ENCODE results near the gene ANP32E. TPM values are rescaled to one million over a fixed set of nuclear protein-coding genes. Genes with fewer than 3 reads are reported as not detected.
"Not testable (repeated sequence)": the region's sequence is repeated elsewhere in the genome, so short reads cannot be mapped to it uniquely, and the experiment has no call there.

The ANP32E gene
- total and polyA plus RNA-seq, 7 experiments from 2014 or later: 35.6 to 156 (median 44.8) TPM

GRCh38 chr1:150186438-150186788 is 49.5 kb downstream of the ANP32E start:
- H3K4me1 ChIP-seq (ENCODE audit: control insufficient read depth in 2 of 2, insufficient read depth in 2 of 2, low read length in 2 of 2); H3K4me3 ChIP-seq (ENCODE audit: low read length); H3K36me3 ChIP-seq (ENCODE audit: control insufficient read depth in 2 of 3, insufficient read depth in 3 of 3, low read length in 3 of 3); ATAC-seq; H3K9me3 ChIP-seq (ENCODE audit: control insufficient read depth in 2 of 3, low read length in 3 of 3); H3K27me3 Mint-ChIP-seq; H3K36me3 Mint-ChIP-seq; intact Hi-C loops (cut with micrococcal nuclease); H3K27me3 ChIP-seq (ENCODE audit: control insufficient read depth in 2 of 2, insufficient read depth in 2 of 2, low read length in 2 of 2); DNase-seq; H3K27ac ChIP-seq (ENCODE audit: low read depth, low read length); H3K9me3 Mint-ChIP-seq; H3K27ac Mint-ChIP-seq: not testable (repeated sequence)
- peak overlapping the region in 2 of 10 donors; percentile 51 to 74 for H3K4me3 Mint-ChIP-seq
- CTCF ChIA-PET: interaction anchor here (0.8 to 4.2 kb wide), 14 partner anchors 9 to 226 kb away, joined by 3 to 57 read pairs (median 8); partner anchors contain the start of gene VPS45
- peaks cover 7 to 13% (median 10%) of the 10 kb centered on the region in 7 donors for H3K4me1 Mint-ChIP-seq
- POLR2A ChIA-PET: interaction anchor here (0.7 to 1.8 kb wide), 6 partner anchors 8 to 135 kb away, joined by 3 to 5 read pairs (median 3); no protein-coding TSS in a partner anchor

- H3K4me1 ChIP-seq (ENCODE audit: control insufficient read depth in 2 of 2, insufficient read depth in 2 of 2, low read length in 2 of 2): peaks cover 0 to 4% of the 10 kb centered on the region in 2 donors
- no peak for DNase-seq
- no peaks in the 10 kb centered on the region for H3K36me3 ChIP-seq (ENCODE audit: control insufficient read depth in 2 of 3, insufficient read depth in 3 of 3, low read length in 3 of 3)
- H3K4me3 ChIP-seq (ENCODE audit: low read length): no peak overlapping the region
- Mint-ChIP-seq H3K36me3 (no peaks in the 10 kb centered on the region), H3K4me1 (peaks cover 7 to 13% (median 11%) of the 10 kb centered on the region in 7 donors), H3K4me3 (no peak overlapping the region), H3K27me3 (no peaks in the 10 kb centered on the region), H3K27ac (no peak overlapping the region), H3K9me3 (no peaks in the 10 kb centered on the region)
- no peak overlapping the region for H3K27ac ChIP-seq (ENCODE audit: low read depth, low read length)
- no peak for ATAC-seq
- no peaks in the 10 kb centered on the region for H3K27me3 ChIP-seq (ENCODE audit: control insufficient read depth in 2 of 2, insufficient read depth in 2 of 2, low read length in 2 of 2)
- intact Hi-C loops (cut with micrococcal nuclease): no loop called here
- ChIA-PET POLR2A (interaction anchor here (1.0 kb wide), 1 partner anchor 77 kb away, joined by 3 read pairs; no protein-coding TSS in a partner anchor), CTCF (interaction anchor here (1.0 to 4.2 kb wide), 3 partner anchors 27 to 133 kb away, joined by 3 to 57 read pairs (median 14); no protein-coding TSS in a partner anchor)
- no peaks in the 10 kb centered on the region for H3K9me3 ChIP-seq (ENCODE audit: control insufficient read depth in 2 of 3, low read length in 3 of 3)
Observed at GRCh38 chr1:150185481-150185880, 50.4 kb downstream of the ANP32E start.

GRCh38 chr1:150183061-150183460 is 52.9 kb downstream of the ANP32E start:
- POLR2A ChIA-PET: interaction anchor here (0.6 kb wide), 1 partner anchor 80 kb away, joined by 3 read pairs; no protein-coding TSS in a partner anchor
- no peak overlapping the region for H3K27ac Mint-ChIP-seq

GRCh38 chr1:150182247-150182646 is 53.7 kb downstream of the ANP32E start:
- H3K4me1 Mint-ChIP-seq: peaks cover 3 to 10% (median 6%) of the 10 kb centered on the region in 7 donors
- ATAC-seq: no peak
- no peak overlapping the region for H3K4me3 Mint-ChIP-seq
- no peaks in the 10 kb centered on the region for H3K36me3 Mint-ChIP-seq
- no peaks in the 10 kb centered on the region for H3K36me3 ChIP-seq (ENCODE audit: control insufficient read depth in 2 of 3, insufficient read depth in 3 of 3, low read length in 3 of 3)
- H3K27ac Mint-ChIP-seq: no peak overlapping the region
- DNase-seq: no peak
- ChIA-PET CTCF (interaction anchor here (1.0 to 1.1 kb wide), 2 partner anchors 13 to 17 kb away, joined by 3 to 4 read pairs; no protein-coding TSS in a partner anchor), POLR2A (interaction anchor here (1.1 kb wide), 1 partner anchor 295 kb away, joined by 4 read pairs; a partner anchor contains a TSS)
- H3K4me3 ChIP-seq (ENCODE audit: low read length): no peak overlapping the region
- H3K4me1 ChIP-seq (ENCODE audit: control insufficient read depth in 2 of 2, insufficient read depth in 2 of 2, low read length in 2 of 2): peaks cover 0 to 4% of the 10 kb centered on the region in 2 donors
- H3K27me3 Mint-ChIP-seq: no peaks in the 10 kb centered on the region
- H3K27me3 ChIP-seq (ENCODE audit: control insufficient read depth in 2 of 2, insufficient read depth in 2 of 2, low read length in 2 of 2): no peaks in the 10 kb centered on the region
- intact Hi-C loops (cut with micrococcal nuclease): no loop called here
- no peak overlapping the region for H3K27ac ChIP-seq (ENCODE audit: low read depth, low read length)
- H3K9me3 ChIP-seq (ENCODE audit: control insufficient read depth in 2 of 3, low read length in 3 of 3): no peaks in the 10 kb centered on the region
- no peaks in the 10 kb centered on the region for H3K9me3 Mint-ChIP-seq

More at GRCh38 chr1:150183061-150183460, 52.9 kb downstream of the ANP32E start:
- no peaks in the 10 kb centered on the region for H3K27me3 ChIP-seq (ENCODE audit: control insufficient read depth in 2 of 2, insufficient read depth in 2 of 2, low read length in 2 of 2)
- H3K36me3 Mint-ChIP-seq: no peaks in the 10 kb centered on the region
- H3K27ac ChIP-seq (ENCODE audit: low read depth, low read length): no peak overlapping the region
- DNase-seq (no peak), ATAC-seq (no peak)
- CTCF ChIA-PET: interaction anchor here (1.0 kb wide), 1 partner anchor 13 kb away, joined by 3 read pairs; no protein-coding TSS in a partner anchor
- intact Hi-C loops (cut with micrococcal nuclease): no loop called here
- no peak overlapping the region for H3K4me3 Mint-ChIP-seq
- H3K36me3 ChIP-seq (ENCODE audit: control insufficient read depth in 2 of 3, insufficient read depth in 3 of 3, low read length in 3 of 3): no peaks in the 10 kb centered on the region
- H3K4me1 ChIP-seq (ENCODE audit: control insufficient read depth in 2 of 2, insufficient read depth in 2 of 2, low read length in 2 of 2): peaks cover 0 to 4% of the 10 kb centered on the region in 2 donors
- peaks cover 7 to 13% (median 11%) of the 10 kb centered on the region in 7 donors for H3K4me1 Mint-ChIP-seq
- no peaks in the 10 kb centered on the region for H3K9me3 ChIP-seq (ENCODE audit: control insufficient read depth in 2 of 3, low read length in 3 of 3)
- H3K9me3 Mint-ChIP-seq: no peaks in the 10 kb centered on the region
- H3K4me3 ChIP-seq (ENCODE audit: low read length): no peak overlapping the region
- H3K27me3 Mint-ChIP-seq: no peaks in the 10 kb centered on the region

- POLR2A ChIA-PET: interaction anchor here (0.5 kb wide), 1 partner anchor 66 kb away, joined by 3 read pairs; no protein-coding TSS in a partner anchor
- Histone ChIP-seq H3K9me3 (ENCODE audit: control insufficient read depth in 2 of 3, low read length in 3 of 3) (no peaks in the 10 kb centered on the region), H3K27me3 (ENCODE audit: control insufficient read depth in 2 of 2, insufficient read depth in 2 of 2, low read length in 2 of 2) (no peaks in the 10 kb centered on the region), H3K27ac (ENCODE audit: low read depth, low read length) (no peak overlapping the region), H3K36me3 (ENCODE audit: control insufficient read depth in 2 of 3, insufficient read depth in 3 of 3, low read length in 3 of 3) (no peaks in the 10 kb centered on the region), H3K4me3 (ENCODE audit: low read length) (no peak overlapping the region), H3K4me1 (ENCODE audit: control insufficient read depth in 2 of 2, insufficient read depth in 2 of 2, low read length in 2 of 2) (no peaks in the 10 kb centered on the region)
- DNase-seq: no peak
- intact Hi-C loops (cut with micrococcal nuclease): no loop called here
- ATAC-seq: no peak
- Mint-ChIP-seq H3K36me3 (no peaks in the 10 kb centered on the region), H3K4me1 (peaks cover 0 to 8% (median 0%) of the 10 kb centered on the region in 7 donors), H3K4me3 (no peak overlapping the region), H3K9me3 (no peaks in the 10 kb centered on the region), H3K27ac (no peak overlapping the region), H3K27me3 (no peaks in the 10 kb centered on the region)
- CTCF ChIA-PET: interaction anchor here (0.7 kb wide), 1 partner anchor 169 kb away, joined by 3 read pairs; no protein-coding TSS in a partner anchor
Observed at GRCh38 chr1:150180474-150180873, 55.4 kb downstream of the ANP32E start.

- no peak overlapping the region for H3K27ac Mint-ChIP-seq
- Histone ChIP-seq H3K27ac (ENCODE audit: low read depth, low read length) (no peak overlapping the region), H3K4me3 (ENCODE audit: low read length) (no peak overlapping the region), H3K36me3 (ENCODE audit: control insufficient read depth in 2 of 3, insufficient read depth in 3 of 3, low read length in 3 of 3) (no peaks in the 10 kb centered on the region), H3K27me3 (ENCODE audit: control insufficient read depth in 2 of 2, insufficient read depth in 2 of 2, low read length in 2 of 2) (no peaks in the 10 kb centered on the region), H3K4me1 (ENCODE audit: control insufficient read depth in 2 of 2, insufficient read depth in 2 of 2, low read length in 2 of 2) (no peaks in the 10 kb centered on the region), H3K9me3 (ENCODE audit: control insufficient read depth in 2 of 3, low read length in 3 of 3) (no peaks in the 10 kb centered on the region)
- no peaks in the 10 kb centered on the region for H3K9me3 Mint-ChIP-seq
- ChIA-PET CTCF (interaction anchor here (0.7 kb wide), 1 partner anchor 168 kb away, joined by 3 read pairs; no protein-coding TSS in a partner anchor), POLR2A (interaction anchor here (0.6 kb wide), 1 partner anchor 8 kb away, joined by 4 read pairs; no protein-coding TSS in a partner anchor)
- no peaks in the 10 kb centered on the region for H3K27me3 Mint-ChIP-seq
- no peak overlapping the region for H3K4me3 Mint-ChIP-seq
- intact Hi-C loops (cut with micrococcal nuclease): no loop called here
- DNase-seq (no peak), ATAC-seq (no peak)
- H3K4me1 Mint-ChIP-seq: peaks cover 0 to 6% (median 0%) of the 10 kb centered on the region in 7 donors
- H3K36me3 Mint-ChIP-seq: no peaks in the 10 kb centered on the region
Observed at GRCh38 chr1:150179867-150180266, 56.0 kb downstream of the ANP32E start.

Measured in naive thymus-derived CD4-positive, alpha-beta T cell (primary cell).